ENCODE results near the gene PCDHGC5.

DNA sequence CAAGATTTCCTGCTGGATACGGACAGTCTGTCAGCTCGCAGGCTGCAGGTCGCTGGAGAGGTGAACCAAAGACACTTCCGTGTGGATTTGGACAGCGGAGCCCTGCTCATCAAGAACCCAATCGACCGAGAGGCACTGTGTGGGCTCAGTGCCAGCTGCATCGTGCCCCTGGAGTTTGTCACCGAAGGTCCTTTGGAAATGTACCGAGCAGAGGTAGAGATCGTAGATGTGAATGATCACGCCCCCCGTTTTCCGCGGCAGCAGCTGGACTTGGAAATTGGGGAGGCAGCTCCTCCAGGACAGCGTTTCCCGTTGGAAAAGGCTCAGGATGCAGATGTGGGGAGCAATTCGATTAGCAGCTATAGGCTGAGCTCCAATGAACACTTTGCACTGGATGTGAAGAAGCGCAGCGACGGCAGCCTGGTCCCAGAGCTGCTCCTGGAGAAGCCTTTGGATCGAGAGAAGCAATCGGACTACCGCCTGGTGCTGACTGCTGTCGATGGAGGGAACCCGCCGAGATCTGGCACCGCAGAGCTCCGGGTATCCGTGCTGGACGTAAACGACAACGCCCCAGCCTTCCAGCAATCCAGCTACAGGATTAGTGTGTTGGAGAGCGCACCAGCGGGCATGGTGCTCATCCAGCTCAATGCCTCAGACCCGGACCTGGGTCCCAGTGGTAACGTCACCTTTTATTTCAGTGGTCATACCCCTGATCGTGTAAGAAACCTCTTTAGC lies 3.4 kb upstream of the PCDHGC5 start:
- TF ChIP-seq POLR2A (conservative IDR thresholded peaks at IDR 0.05) (no peak), DNMT1 (IDR thresholded peaks at IDR 0.05) (no peak), MAZ (CRISPR knock-in tag; conservative IDR thresholded peaks at IDR 0.05 in 1 of 2, IDR thresholded peaks at IDR 0.05 in 1 of 2) (no peak), SIRT6 (IDR thresholded peaks at IDR 0.05; ENCODE audit: low read depth, low read length) (no peak), DMBX1 (CRISPR knock-in tag; IDR thresholded peaks at IDR 0.05; ENCODE audit: borderline replicate concordance) (no peak), NR3C1 (CRISPR knock-in tag; IDR thresholded peaks at IDR 0.05) (no peak)
- TF ChIP-seq, protein P1, sequence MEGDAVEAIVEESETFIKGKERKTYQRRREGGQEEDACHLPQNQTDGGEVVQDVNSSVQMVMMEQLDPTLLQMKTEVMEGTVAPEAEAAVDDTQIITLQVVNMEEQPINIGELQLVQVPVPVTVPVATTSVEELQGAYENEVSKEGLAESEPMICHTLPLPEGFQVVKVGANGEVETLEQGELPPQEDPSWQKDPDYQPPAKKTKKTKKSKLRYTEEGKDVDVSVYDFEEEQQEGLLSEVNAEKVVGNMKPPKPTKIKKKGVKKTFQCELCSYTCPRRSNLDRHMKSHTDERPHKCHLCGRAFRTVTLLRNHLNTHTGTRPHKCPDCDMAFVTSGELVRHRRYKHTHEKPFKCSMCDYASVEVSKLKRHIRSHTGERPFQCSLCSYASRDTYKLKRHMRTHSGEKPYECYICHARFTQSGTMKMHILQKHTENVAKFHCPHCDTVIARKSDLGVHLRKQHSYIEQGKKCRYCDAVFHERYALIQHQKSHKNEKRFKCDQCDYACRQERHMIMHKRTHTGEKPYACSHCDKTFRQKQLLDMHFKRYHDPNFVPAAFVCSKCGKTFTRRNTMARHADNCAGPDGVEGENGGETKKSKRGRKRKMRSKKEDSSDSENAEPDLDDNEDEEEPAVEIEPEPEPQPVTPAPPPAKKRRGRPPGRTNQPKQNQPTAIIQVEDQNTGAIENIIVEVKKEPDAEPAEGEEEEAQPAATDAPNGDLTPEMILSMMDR (IDR thresholded peaks at IDR 0.05 in 2 of 3, conservative IDR thresholded peaks at IDR 0.05 in 1 of 3; ENCODE audit: insufficient read depth in 2 of 3, low read depth in 1 of 3, low read length in 3 of 3), result no peak

Measured in K562 (cell line).